Stimulated activated CD4-positive, alpha-beta T cell treated with anti-CD3 and anti-CD28 coated beads, TNF-alpha, amount 100 ng/mL, for 1 hour (primary cell): ENCODE data around the gene CYTH1.
"Not testable (repeated sequence)": the region's sequence is repeated elsewhere in the genome, so short reads cannot be mapped to it uniquely, and the experiment has no call there.

Source experiments
- DNase-seq, 3 donors: peaks; one replicate each; pipeline ENCODE4 v3.0.0-alpha.2; 2020; ENCODE audit warnings: low read depth in 3 of 3, low spot score in 1 of 3

The CYTH1 gene

GRCh38 chr17:78789149-78789662 lies 7.1 kb upstream of the CYTH1 start:
- no peak for DNase-seq

- DNase-seq = no peak
Measured at GRCh38 chr17:78788451-78788850, 6.4 kb upstream of the CYTH1 start.

- no peak for DNase-seq
Measured at GRCh38 chr17:78787444-78787843, 5.4 kb upstream of the CYTH1 start.

GRCh38 chr17:78785663-78786057 lies 3.6 kb upstream of the CYTH1 start:
- no peak for DNase-seq

- DNase-seq = no peak
Measured at GRCh38 chr17:78785011-78785662, 3.1 kb upstream of the CYTH1 start.

- DNase-seq = no peak
Measured at GRCh38 chr17:78784352-78784751, 2.3 kb upstream of the CYTH1 start.

- no peak for DNase-seq
Measured at GRCh38 chr17:78783711-78784324, 1.7 kb upstream of the CYTH1 start.

- DNase-seq = peak in 1 of 3 donors; percentile 26
Measured at GRCh38 chr17:78781104-78781892, 775 bp downstream of the CYTH1 start.

GRCh38 chr17:78780335-78780734 lies 1.7 kb downstream of the CYTH1 start:
- no peak for DNase-seq

- DNase-seq = peak in 2 of 3 donors; percentile 29 to 43
Measured at GRCh38 chr17:78779850-78780249, 2.2 kb downstream of the CYTH1 start.

- DNase-seq = not testable (repeated sequence)
Measured at GRCh38 chr17:78779286-78779651, 2.8 kb downstream of the CYTH1 start.

- DNase-seq = no peak
Measured at GRCh38 chr17:78777881-78778280, 4.2 kb downstream of the CYTH1 start.

- peak in 1 of 3 donors; percentile 31 for DNase-seq
Measured at GRCh38 chr17:78774956-78775571, 7.0 kb downstream of the CYTH1 start.

GRCh38 chr17:78774453-78774852 lies 7.6 kb downstream of the CYTH1 start:
- no peak for DNase-seq

- DNase-seq = no peak
Measured at GRCh38 chr17:78771758-78772382, 10.2 kb downstream of the CYTH1 start.

- DNase-seq = no peak
Measured at GRCh38 chr17:78769196-78769773, 12.8 kb downstream of the CYTH1 start.

- DNase-seq = no peak
Measured at GRCh38 chr17:78767806-78768205, 14.3 kb downstream of the CYTH1 start.

- no peak for DNase-seq
Measured at GRCh38 chr17:78766743-78767294, 15.3 kb downstream of the CYTH1 start.

- no peak for DNase-seq
Measured at GRCh38 chr17:78766225-78766624, 15.8 kb downstream of the CYTH1 start.

- no peak for DNase-seq
Measured at GRCh38 chr17:78765821-78766220, 16.3 kb downstream of the CYTH1 start.
